PC-3 (cell line): ENCODE measurements around the gene DNAJC1. TPM values are rescaled to one million over a fixed set of nuclear protein-coding genes. Genes with fewer than 3 reads are reported as not detected.

Source experiments
- ATAC-seq: fragments of 200-7000 bp; cut with Tn5 transposase; 2 replicates; pipeline ENCODE4 v1.9.1; 2020; ENCODE audit warnings: mild to moderate bottlenecking, moderate library complexity
- BruUV-seq: library from RNA; stranded (reverse); fragments of 400-500 nt; replicated peaks from 2 replicates; lab custom pipeline; 2021; lab: Mats Ljungman, UMichigan
- CTCF ChIA-PET: fragments of 300-600 bp; sonication (Branson Sonifier 250); formaldehyde crosslinking; loops from one replicate; lab custom pipeline; 2022; ENCODE audit warnings: antibody characterized with exemption; lab: Charles Lee
- POLR2A ChIA-PET: fragments of 300-600 bp; sonication (Branson Sonifier 250); formaldehyde crosslinking; loops from one replicate; lab custom pipeline; 2022; ENCODE audit warnings: antibody characterized with exemption; ENCODE audit not compliant: unreplicated experiment; lab: Charles Lee
- DNase-seq: peaks from one replicate; pipeline ENCODE4 v3.0.0-alpha.2; 2015
- H2AFZ ChIP-seq: fragments of 300-600 bp; sonication (generic); 2 replicates; pipeline ENCODE4 v1.6.0; 2016; ENCODE audit warnings: antibody characterized with exemption, low read length
- H3F3A ChIP-seq: fragments of 300-600 bp; sonication (generic); one replicate; pipeline ENCODE4 v1.6.0; 2017; ENCODE audit warnings: antibody characterized with exemption, low read length, control low read depth, mild to moderate bottlenecking; ENCODE audit not compliant: unreplicated experiment
- H3K27ac ChIP-seq: fragments of 300-600 bp; sonication (generic); 2 replicates; pipeline ENCODE4 v1.5.1; 2016; ENCODE audit warnings: mild to moderate bottlenecking, low read length
- H3K27me3 ChIP-seq: fragments of 300-600 bp; sonication (generic); 2 replicates; pipeline ENCODE4 v1.6.1; 2016; ENCODE audit warnings: low read length, mixed read lengths
- H3K36me3 ChIP-seq: fragments of 300-600 bp; sonication (generic); 2 replicates; pipeline ENCODE4 v1.6.1; 2016; ENCODE audit warnings: low read depth, mixed run types, low read length, mixed read lengths
- H3K4me1 ChIP-seq: fragments of 300-600 bp; sonication (generic); 2 replicates; pipeline ENCODE4 v1.5.1; 2016; ENCODE audit warnings: low read length; ENCODE audit not compliant: insufficient read depth
- H3K4me2 ChIP-seq: fragments of 300-600 bp; sonication (generic); 2 replicates; pipeline ENCODE4 v1.6.0; 2016; ENCODE audit warnings: low read length
- H3K4me3 ChIP-seq: fragments of 300-600 bp; sonication (generic); 2 replicates; pipeline ENCODE4 v1.5.1; 2016; ENCODE audit warnings: mild to moderate bottlenecking, low read length, mixed read lengths
- H3K79me2 ChIP-seq: fragments of 300-600 bp; sonication (generic); 2 replicates; pipeline ENCODE4 v1.6.1; 2017; ENCODE audit warnings: low read length, mixed read lengths
- H3K9ac ChIP-seq: fragments of 300-600 bp; sonication (generic); 2 replicates; pipeline ENCODE4 v1.6.0; 2016; ENCODE audit warnings: mild to moderate bottlenecking, low read length
- H3K9me2 ChIP-seq: fragments of 300-600 bp; sonication (generic); replicated peaks from 2 replicates; pipeline ENCODE4 v1.6.1; 2016; ENCODE audit warnings: mixed run types, low read length, mixed read lengths
- H3K9me3 ChIP-seq: fragments of 300-600 bp; sonication (generic); 2 replicates; pipeline ENCODE4 v1.6.1; 2016; ENCODE audit warnings: low read length, mixed read lengths
- H4K20me1 ChIP-seq: fragments of 300-600 bp; sonication (generic); 2 replicates; pipeline ENCODE4 v1.6.1; 2016; ENCODE audit warnings: low read length, mixed read lengths
- EZH2 ChIP-seq: fragments of 300-600 bp; sonication (generic); IDR thresholded peaks from one replicate; pipeline ENCODE4 v1.6.1; 2017; ENCODE audit warnings: antibody characterized with exemption, mild to moderate bottlenecking, low read length; ENCODE audit not compliant: unreplicated experiment
- EZH2phosphoT487 ChIP-seq: fragments of 300-600 bp; sonication (generic); IDR thresholded peaks from 2 replicates; pipeline ENCODE4 v1.6.1; 2018; ENCODE audit warnings: mild to moderate bottlenecking, antibody characterized with exemption, low read length, borderline replicate concordance
- intact Hi-C: fragments of 100-400 bp; cut with micrococcal nuclease; formaldehyde crosslinking; loops from 2 replicates; pipeline ENCODE4 v1.9.0; 2023
- total RNA-seq: library from RNA; depleted of rRNA; stranded (reverse); fragments of >200 nt; gene quantifications from 2 replicates; pipeline ENCODE4 v1.2.3, GENCODE V29; 2014
- TF ChIP-seq, protein P1 (sequence below): fragments of 300-600 bp; sonication (generic); conservative IDR thresholded peaks from 2 replicates; pipeline ENCODE4 v1.5.1; 2017; ENCODE audit warnings: antibody characterized with exemption, low read depth, mild to moderate bottlenecking, low read length

The DNAJC1 gene
- total RNA-seq, 1 experiment from 2014 or later = 53.4 TPM

DNA sequence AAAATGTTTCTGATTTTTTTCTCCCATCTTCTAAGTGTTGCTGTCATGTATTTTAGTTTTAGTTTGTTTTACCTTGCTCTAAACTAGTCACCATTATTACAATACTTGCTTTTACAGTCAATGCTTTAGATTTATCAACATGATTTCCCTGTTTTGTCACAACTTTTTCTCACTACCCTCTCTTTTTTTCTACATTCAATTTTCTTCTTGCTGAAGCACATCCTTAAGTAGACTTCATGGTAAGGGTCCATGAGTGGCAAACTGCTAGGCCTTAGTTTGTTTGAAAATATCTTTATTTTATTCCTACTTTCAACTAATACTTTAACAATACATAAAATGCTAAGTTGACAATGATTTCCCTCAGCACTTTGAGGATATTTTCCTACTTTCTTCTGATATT is 173.5 kb downstream of the DNAJC1 start:
- no peaks in the 10 kb centered on the region for H3K79me2 ChIP-seq
- ChIA-PET CTCF (no interaction called here), POLR2A (no interaction called here)
- no peaks in the 10 kb centered on the region for H4K20me1 ChIP-seq
- TF ChIP-seq EZH2phosphoT487 (no peak), EZH2 (no peak)
- TF ChIP-seq, protein P1, sequence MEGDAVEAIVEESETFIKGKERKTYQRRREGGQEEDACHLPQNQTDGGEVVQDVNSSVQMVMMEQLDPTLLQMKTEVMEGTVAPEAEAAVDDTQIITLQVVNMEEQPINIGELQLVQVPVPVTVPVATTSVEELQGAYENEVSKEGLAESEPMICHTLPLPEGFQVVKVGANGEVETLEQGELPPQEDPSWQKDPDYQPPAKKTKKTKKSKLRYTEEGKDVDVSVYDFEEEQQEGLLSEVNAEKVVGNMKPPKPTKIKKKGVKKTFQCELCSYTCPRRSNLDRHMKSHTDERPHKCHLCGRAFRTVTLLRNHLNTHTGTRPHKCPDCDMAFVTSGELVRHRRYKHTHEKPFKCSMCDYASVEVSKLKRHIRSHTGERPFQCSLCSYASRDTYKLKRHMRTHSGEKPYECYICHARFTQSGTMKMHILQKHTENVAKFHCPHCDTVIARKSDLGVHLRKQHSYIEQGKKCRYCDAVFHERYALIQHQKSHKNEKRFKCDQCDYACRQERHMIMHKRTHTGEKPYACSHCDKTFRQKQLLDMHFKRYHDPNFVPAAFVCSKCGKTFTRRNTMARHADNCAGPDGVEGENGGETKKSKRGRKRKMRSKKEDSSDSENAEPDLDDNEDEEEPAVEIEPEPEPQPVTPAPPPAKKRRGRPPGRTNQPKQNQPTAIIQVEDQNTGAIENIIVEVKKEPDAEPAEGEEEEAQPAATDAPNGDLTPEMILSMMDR = no peak
- no peaks in the 10 kb centered on the region for H3F3A ChIP-seq
- H3K36me3 ChIP-seq = peaks cover 12% of the 10 kb centered on the region; the same call in 1 of the 2 replicates
- H3K4me2 ChIP-seq = no peak overlapping the region
- H3K27me3 ChIP-seq = no peaks in the 10 kb centered on the region
- intact Hi-C loops = no loop called here
- H3K9me3 ChIP-seq = peaks cover 12% of the 10 kb centered on the region; the same call in 1 of the 2 replicates
- no peak overlapping the region for H3K9ac ChIP-seq
- no peak overlapping the region for H3K4me3 ChIP-seq
- no peaks in the 10 kb centered on the region for H3K9me2 ChIP-seq
- H3K27ac ChIP-seq = no peak overlapping the region
- DNase-seq (no peak), ATAC-seq (no peak)
- H3K4me1 ChIP-seq = no peaks in the 10 kb centered on the region
- BruUV-seq = no TSS peak
- H2AFZ ChIP-seq = no peak overlapping the region

DNA sequence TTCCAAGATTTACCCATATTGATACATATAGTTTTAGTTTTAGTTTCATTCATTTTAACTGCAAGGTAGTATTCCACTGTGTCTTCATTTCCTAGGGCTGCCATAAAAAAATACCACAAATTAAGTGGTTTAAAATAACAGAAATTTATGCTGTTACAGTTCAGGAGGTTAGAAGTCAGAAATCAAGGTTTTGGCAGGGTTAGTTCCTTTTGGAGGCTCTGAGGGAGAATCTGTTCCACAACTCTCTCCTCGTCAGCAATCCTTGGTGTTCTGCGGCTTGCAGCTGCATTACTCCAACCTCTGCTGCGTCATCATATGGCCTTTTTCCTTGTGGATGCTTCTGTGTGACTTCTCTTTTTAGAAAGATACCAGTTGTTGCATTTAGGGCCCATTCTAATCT is 176.2 kb downstream of the DNAJC1 start:
- Histone ChIP-seq H3K27me3 (no peaks in the 10 kb centered on the region), H3K9ac (no peak overlapping the region), H3K4me3 (no peak overlapping the region), H3K27ac (no peak overlapping the region), H3K4me2 (no peak overlapping the region), H4K20me1 (no peaks in the 10 kb centered on the region), H3K4me1 (no peaks in the 10 kb centered on the region), H3K79me2 (no peaks in the 10 kb centered on the region), H3K36me3 (peaks cover 12% of the 10 kb centered on the region; the same call in 1 of the 2 replicates), H3F3A (no peaks in the 10 kb centered on the region), H3K9me3 (peaks cover 12% of the 10 kb centered on the region; the same call in 1 of the 2 replicates), H2AFZ (no peak overlapping the region), H3K9me2 (no peaks in the 10 kb centered on the region)
- POLR2A ChIA-PET = no interaction called here
- no peak for DNase-seq
- no TSS peak for BruUV-seq
- TF ChIP-seq EZH2phosphoT487 (no peak), EZH2 (no peak)
- TF ChIP-seq, protein P1 = no peak
- CTCF ChIA-PET = no interaction called here
- no peak for ATAC-seq
- intact Hi-C loops = no loop called here

DNA sequence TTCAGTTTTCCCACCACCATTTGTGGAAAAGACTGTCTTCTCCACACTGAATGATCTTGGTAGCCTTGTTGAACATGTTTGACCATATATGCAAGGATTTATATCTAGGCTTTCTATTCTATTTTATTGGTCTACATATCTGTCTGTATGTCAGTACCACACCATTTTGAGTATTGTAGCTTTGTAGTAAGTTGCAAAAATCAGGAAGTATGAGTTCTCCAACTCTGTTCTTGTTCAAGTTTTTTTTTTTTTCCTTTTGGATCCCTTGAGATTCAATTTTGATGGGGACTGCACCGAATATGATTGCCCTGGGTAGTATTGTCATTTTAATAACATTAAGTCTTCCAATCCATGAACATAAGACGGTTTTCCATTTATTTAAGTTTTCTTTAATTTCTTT is 176.8 kb downstream of the DNAJC1 start:
- ChIA-PET POLR2A (no interaction called here), CTCF (no interaction called here)
- Histone ChIP-seq H3F3A (no peaks in the 10 kb centered on the region), H3K9me3 (peaks cover 12% of the 10 kb centered on the region; the same call in 1 of the 2 replicates), H3K27ac (no peak overlapping the region), H3K36me3 (peaks cover 12% of the 10 kb centered on the region; the same call in 1 of the 2 replicates), H4K20me1 (no peaks in the 10 kb centered on the region), H2AFZ (no peak overlapping the region), H3K79me2 (no peaks in the 10 kb centered on the region), H3K4me2 (no peak overlapping the region), H3K4me3 (no peak overlapping the region), H3K9ac (no peak overlapping the region), H3K9me2 (no peaks in the 10 kb centered on the region), H3K27me3 (no peaks in the 10 kb centered on the region), H3K4me1 (no peaks in the 10 kb centered on the region)
- DNase-seq = no peak
- BruUV-seq = no TSS peak
- TF ChIP-seq, protein P1 = no peak
- TF ChIP-seq EZH2phosphoT487 (no peak), EZH2 (no peak)
- ATAC-seq = no peak
- intact Hi-C loops = no loop called here
